Measurements from ENCODE around the gene HEXD. TPM values are rescaled to one million over a fixed set of nuclear protein-coding genes. Genes with fewer than 3 reads are reported as not detected.

HEXD gene
- total RNA-seq, 4 donors from 2014 or later = 15.7 to 27.1 (median 20.6) TPM

- peak overlapping the region in 1 of 4 donors; percentile 20 for H3K27ac ChIP-seq (replicated peaks in 1 of 4)
- H3K4me3 ChIP-seq = no peak overlapping the region
- WGBS = 62% methylated on average over 13 of the region's 13 CpGs
- H3K36me3 ChIP-seq = peaks cover 20 to 81% (median 42%) of the 10 kb centered on the region in 4 donors
- TF ChIP-seq, protein P1, sequence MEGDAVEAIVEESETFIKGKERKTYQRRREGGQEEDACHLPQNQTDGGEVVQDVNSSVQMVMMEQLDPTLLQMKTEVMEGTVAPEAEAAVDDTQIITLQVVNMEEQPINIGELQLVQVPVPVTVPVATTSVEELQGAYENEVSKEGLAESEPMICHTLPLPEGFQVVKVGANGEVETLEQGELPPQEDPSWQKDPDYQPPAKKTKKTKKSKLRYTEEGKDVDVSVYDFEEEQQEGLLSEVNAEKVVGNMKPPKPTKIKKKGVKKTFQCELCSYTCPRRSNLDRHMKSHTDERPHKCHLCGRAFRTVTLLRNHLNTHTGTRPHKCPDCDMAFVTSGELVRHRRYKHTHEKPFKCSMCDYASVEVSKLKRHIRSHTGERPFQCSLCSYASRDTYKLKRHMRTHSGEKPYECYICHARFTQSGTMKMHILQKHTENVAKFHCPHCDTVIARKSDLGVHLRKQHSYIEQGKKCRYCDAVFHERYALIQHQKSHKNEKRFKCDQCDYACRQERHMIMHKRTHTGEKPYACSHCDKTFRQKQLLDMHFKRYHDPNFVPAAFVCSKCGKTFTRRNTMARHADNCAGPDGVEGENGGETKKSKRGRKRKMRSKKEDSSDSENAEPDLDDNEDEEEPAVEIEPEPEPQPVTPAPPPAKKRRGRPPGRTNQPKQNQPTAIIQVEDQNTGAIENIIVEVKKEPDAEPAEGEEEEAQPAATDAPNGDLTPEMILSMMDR (IDR thresholded peaks at IDR 0.05) = no peak
- no peak for TF ChIP-seq POLR2AphosphoS5 (IDR thresholded peaks at IDR 0.05)
- no peak for TF ChIP-seq EP300 (IDR thresholded peaks at IDR 0.05)
- TF ChIP-seq POLR2A (IDR thresholded peaks at IDR 0.05; ENCODE audit: low read depth) = no peak
- H3K4me1 ChIP-seq = peaks cover 5 to 37% (median 22%) of the 10 kb centered on the region in 4 donors
- intact Hi-C loops (cut with DNase I) = no loop called here
- no peaks in the 10 kb centered on the region for H3K9me3 ChIP-seq
- DNase-seq (ENCODE audit: extremely low spot score) = no peak
- H3K27me3 ChIP-seq = no peaks in the 10 kb centered on the region
These were observed 19.1 kb upstream of the HEXD start for GRCh38 chr17:82399041-82399441.

GRCh38 chr17:82399601-82400101 is 18.5 kb upstream of the HEXD start:
- Histone ChIP-seq H3K9me3 (no peaks in the 10 kb centered on the region), H3K36me3 (peaks cover 24 to 81% (median 43%) of the 10 kb centered on the region in 4 donors), H3K27ac (replicated peaks in 1 of 4) (peak overlapping the region in 2 of 4 donors; percentile 20 to 30), H3K4me1 (peaks cover 5 to 37% (median 22%) of the 10 kb centered on the region in 4 donors), H3K27me3 (no peaks in the 10 kb centered on the region), H3K4me3 (no peak overlapping the region)
- intact Hi-C loops (cut with DNase I) = no loop called here
- no peak for DNase-seq (ENCODE audit: extremely low spot score)
- 70% methylated on average over 13 of the region's 18 CpGs for WGBS
- TF ChIP-seq, protein P1 (IDR thresholded peaks at IDR 0.05) = no peak
- no peak for TF ChIP-seq EP300 (IDR thresholded peaks at IDR 0.05)
- no peak for TF ChIP-seq POLR2A (IDR thresholded peaks at IDR 0.05; ENCODE audit: low read depth)
- TF ChIP-seq POLR2AphosphoS5 (IDR thresholded peaks at IDR 0.05) = no peak

DNA sequence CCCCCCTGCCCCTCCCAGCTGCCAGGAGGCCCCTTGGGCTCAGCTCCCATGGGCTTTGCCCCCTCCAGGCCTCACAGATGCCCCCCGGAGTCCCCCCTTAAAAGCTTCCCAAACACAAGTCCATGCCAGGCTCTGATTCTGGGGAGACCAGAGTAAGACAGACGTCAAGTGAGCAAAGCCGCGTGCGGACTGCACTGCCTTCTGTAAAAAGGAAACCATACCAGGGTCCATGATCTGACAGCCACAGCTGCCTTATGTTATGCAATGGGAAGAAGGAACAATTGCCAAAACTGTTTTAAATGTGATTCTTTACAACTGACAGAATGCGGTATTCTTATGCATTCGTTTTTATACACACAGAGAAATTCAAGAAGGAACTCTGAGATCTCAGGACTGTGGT is 17.9 kb upstream of the HEXD start:
- peaks cover 5 to 37% (median 22%) of the 10 kb centered on the region in 4 donors for H3K4me1 ChIP-seq
- DNase-seq (ENCODE audit: extremely low spot score) = no peak
- intact Hi-C loops (cut with DNase I) = no loop called here
- 52% methylated on average over 7 of the region's 7 CpGs for WGBS
- peak overlapping the region in 1 of 4 donors; percentile 30 for H3K27ac ChIP-seq (replicated peaks in 1 of 4)
- TF ChIP-seq, protein P1 (IDR thresholded peaks at IDR 0.05) = no peak
- TF ChIP-seq POLR2AphosphoS5 (IDR thresholded peaks at IDR 0.05) (no peak), EP300 (IDR thresholded peaks at IDR 0.05) (no peak), POLR2A (IDR thresholded peaks at IDR 0.05; ENCODE audit: low read depth) (no peak)
- no peaks in the 10 kb centered on the region for H3K27me3 ChIP-seq
- no peak overlapping the region for H3K4me3 ChIP-seq
- peaks cover 24 to 83% (median 42%) of the 10 kb centered on the region in 4 donors for H3K36me3 ChIP-seq
- no peaks in the 10 kb centered on the region for H3K9me3 ChIP-seq

DNA sequence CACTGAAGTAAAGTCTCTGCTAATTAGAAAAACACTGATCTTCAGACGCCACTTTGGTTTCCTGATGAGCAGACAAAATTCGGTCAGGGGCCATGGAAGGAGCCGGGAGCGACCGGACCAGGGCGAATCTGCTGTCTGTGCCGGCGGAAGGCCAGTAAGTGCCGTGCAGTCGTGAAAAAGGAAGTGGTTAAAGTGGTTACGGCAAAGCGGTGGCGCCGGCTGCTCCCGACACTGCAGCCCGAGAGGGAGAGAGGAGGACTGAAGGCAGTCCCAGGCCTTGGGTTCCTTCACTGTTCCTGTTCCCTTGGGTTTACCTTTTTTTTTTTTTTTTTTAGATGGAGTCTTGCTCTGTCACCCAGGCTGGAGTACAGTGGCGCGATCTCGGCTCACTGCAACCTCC is 17.3 kb upstream of the HEXD start:
- H3K27ac ChIP-seq (replicated peaks in 1 of 4) = no peak overlapping the region
- TF ChIP-seq POLR2A (IDR thresholded peaks at IDR 0.05; ENCODE audit: low read depth) = no peak
- no peak for TF ChIP-seq POLR2AphosphoS5 (IDR thresholded peaks at IDR 0.05)
- no peak for TF ChIP-seq EP300 (IDR thresholded peaks at IDR 0.05)
- TF ChIP-seq, protein P1 (IDR thresholded peaks at IDR 0.05) = no peak
- peaks cover 5 to 37% (median 22%) of the 10 kb centered on the region in 4 donors for H3K4me1 ChIP-seq
- no peaks in the 10 kb centered on the region for H3K9me3 ChIP-seq
- no peak overlapping the region for H3K4me3 ChIP-seq
- no peaks in the 10 kb centered on the region for H3K27me3 ChIP-seq
- 87% methylated on average over 19 of the region's 19 CpGs for WGBS
- H3K36me3 ChIP-seq = peaks cover 24 to 85% (median 42%) of the 10 kb centered on the region in 4 donors
- DNase-seq (ENCODE audit: extremely low spot score) = no peak
- intact Hi-C loops (cut with DNase I) = no loop called here

GRCh38 chr17:82402865-82403264 is 15.3 kb upstream of the HEXD start:
- Histone ChIP-seq H3K9me3 (no peaks in the 10 kb centered on the region), H3K27me3 (no peaks in the 10 kb centered on the region), H3K4me3 (no peak overlapping the region), H3K4me1 (peaks cover 10 to 23% (median 17%) of the 10 kb centered on the region in 4 donors), H3K36me3 (peaks cover 24 to 93% (median 46%) of the 10 kb centered on the region in 4 donors), H3K27ac (replicated peaks in 1 of 4) (no peak overlapping the region)
- TF ChIP-seq POLR2A (IDR thresholded peaks at IDR 0.05; ENCODE audit: low read depth) (no peak), POLR2AphosphoS5 (IDR thresholded peaks at IDR 0.05) (no peak)
- WGBS = 86% methylated on average over 7 of the region's 7 CpGs
- no peak for DNase-seq (ENCODE audit: extremely low spot score)
- intact Hi-C loops (cut with DNase I) = no loop called here

Measured in esophagus muscularis mucosa (tissue), 4 donors.